Peyer's patch (tissue), 4 donors: ENCODE data around the gene PSD2.

Source experiments
- POLR2A ChIP-seq, 2 donors: fragments of 450-650 bp; IDR thresholded peaks; one replicate each; pipeline ENCODE4 v1.5.1; 2017; ENCODE audit warnings: antibody characterized with exemption in 2 of 2, mild to moderate bottlenecking in 2 of 2, moderate library complexity in 2 of 2
- TF ChIP-seq, protein P1 (sequence below), 6 experiments: fragments of 450-650 bp in 4 of 6; fragments of 200-600 bp in 2 of 6; sonication (generic) in 1 of 6; IDR thresholded peaks; one replicate each; pipeline ENCODE4 v1.5.1; 2017 to 2019; ENCODE audit warnings: antibody characterized with exemption in 6 of 6, mild to moderate bottlenecking in 3 of 6, moderate library complexity in 1 of 6

DNA sequence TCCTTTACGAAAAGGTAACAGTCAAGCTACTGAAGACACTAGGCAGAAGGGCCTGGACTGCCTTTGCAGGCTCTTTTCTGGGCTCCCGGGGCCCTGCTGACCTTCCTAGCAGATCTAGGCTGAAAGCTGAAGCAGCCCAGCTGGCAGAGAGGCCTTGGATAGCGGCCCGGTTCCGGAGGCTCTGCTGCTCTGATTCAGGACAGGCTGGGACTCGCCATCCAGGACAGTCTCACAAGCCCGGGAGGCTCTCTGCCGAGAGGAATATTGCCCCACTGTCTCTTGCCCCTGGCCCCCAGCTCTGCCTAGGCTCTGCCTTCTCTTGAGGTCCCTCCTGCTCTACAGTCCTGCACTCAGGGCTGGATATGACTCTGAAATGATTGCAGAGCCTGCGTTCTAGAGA is 67.8 kb downstream of the PSD2 start:
- TF ChIP-seq, protein P1, sequence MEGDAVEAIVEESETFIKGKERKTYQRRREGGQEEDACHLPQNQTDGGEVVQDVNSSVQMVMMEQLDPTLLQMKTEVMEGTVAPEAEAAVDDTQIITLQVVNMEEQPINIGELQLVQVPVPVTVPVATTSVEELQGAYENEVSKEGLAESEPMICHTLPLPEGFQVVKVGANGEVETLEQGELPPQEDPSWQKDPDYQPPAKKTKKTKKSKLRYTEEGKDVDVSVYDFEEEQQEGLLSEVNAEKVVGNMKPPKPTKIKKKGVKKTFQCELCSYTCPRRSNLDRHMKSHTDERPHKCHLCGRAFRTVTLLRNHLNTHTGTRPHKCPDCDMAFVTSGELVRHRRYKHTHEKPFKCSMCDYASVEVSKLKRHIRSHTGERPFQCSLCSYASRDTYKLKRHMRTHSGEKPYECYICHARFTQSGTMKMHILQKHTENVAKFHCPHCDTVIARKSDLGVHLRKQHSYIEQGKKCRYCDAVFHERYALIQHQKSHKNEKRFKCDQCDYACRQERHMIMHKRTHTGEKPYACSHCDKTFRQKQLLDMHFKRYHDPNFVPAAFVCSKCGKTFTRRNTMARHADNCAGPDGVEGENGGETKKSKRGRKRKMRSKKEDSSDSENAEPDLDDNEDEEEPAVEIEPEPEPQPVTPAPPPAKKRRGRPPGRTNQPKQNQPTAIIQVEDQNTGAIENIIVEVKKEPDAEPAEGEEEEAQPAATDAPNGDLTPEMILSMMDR (IDR thresholded peaks at IDR 0.05) = no peak
- TF ChIP-seq POLR2A (IDR thresholded peaks at IDR 0.05) = no peak
